CD8-positive, alpha-beta memory T cell (primary cell): ENCODE measurements around the gene TUBGCP5. TPM values are rescaled to one million over a fixed set of nuclear protein-coding genes. Genes with fewer than 3 reads are reported as not detected.
"Not testable (repeated sequence)": the region's sequence is repeated elsewhere in the genome, so short reads cannot be mapped to it uniquely, and the experiment has no call there.

Source experiments
- CTCF ChIA-PET: fragments of 350-600 bp; sonication (Branson Sonifier 250); formaldehyde crosslinking; loops from one replicate; lab custom pipeline; 2021; ENCODE audit warnings: antibody characterized with exemption; lab: Charles Lee
- POLR2A ChIA-PET: fragments of 350-600 bp; sonication (Branson Sonifier 250); formaldehyde crosslinking; loops from one replicate; lab custom pipeline; 2021; ENCODE audit warnings: antibody characterized with exemption; lab: Charles Lee
- DNase-seq, 5 donors: peaks; one replicate each; pipeline versions ENCODE4 v3.0.0 to v3.0.0-alpha.2; 2020 to 2022; ENCODE audit warnings: mixed read lengths in 1 of 5
- H3K27ac ChIP-seq: one replicate; pipeline ENCODE4 v1.7.0; 2013; ENCODE audit warnings: low read depth, mild to moderate bottlenecking, low read length, moderate library complexity
- H3K27me3 ChIP-seq: 2 replicates; pipeline ENCODE4 v1.7.0; 2013; ENCODE audit warnings: low read length, mild to moderate bottlenecking; ENCODE audit not compliant: insufficient read depth, poor library complexity, severe bottlenecking
- H3K36me3 ChIP-seq: 2 replicates; pipeline ENCODE4 v1.7.0; 2013; ENCODE audit warnings: mild to moderate bottlenecking, low read length, moderate library complexity; ENCODE audit not compliant: insufficient read depth
- H3K4me1 ChIP-seq: 2 replicates; pipeline ENCODE4 v1.7.0; 2013; ENCODE audit warnings: mild to moderate bottlenecking, low read length, moderate library complexity; ENCODE audit not compliant: insufficient read depth
- H3K4me3 ChIP-seq: 2 replicates; pipeline ENCODE4 v1.7.0; 2013; ENCODE audit warnings: mild to moderate bottlenecking, low read length
- H3K9me3 ChIP-seq: 2 replicates; pipeline ENCODE4 v1.7.0; 2013; ENCODE audit warnings: mild to moderate bottlenecking, low read length
- H3K27ac Mint-ChIP-seq, 8 donors: one replicate each; pipeline ENCODE4 v1.8.0; 2020 to 2021; ENCODE audit warnings: mixed read lengths in 8 of 8, mild to moderate bottlenecking in 6 of 8, inconsistent platforms in 3 of 8, moderate library complexity in 3 of 8
- H3K27me3 Mint-ChIP-seq, 2 donors: one replicate each; pipeline ENCODE4 v1.8.0; 2020 to 2021; ENCODE audit warnings: mixed read lengths in 2 of 2, mild to moderate bottlenecking in 1 of 2, moderate library complexity in 1 of 2
- H3K36me3 Mint-ChIP-seq, 3 donors: one replicate each; pipeline ENCODE4 v1.8.0; 2020 to 2021; ENCODE audit warnings: mixed read lengths in 3 of 3, inconsistent platforms in 1 of 3, mild to moderate bottlenecking in 1 of 3
- H3K4me1 Mint-ChIP-seq, 3 donors: one replicate each; pipeline ENCODE4 v1.8.0; 2020 to 2021; ENCODE audit warnings: mixed read lengths in 3 of 3, inconsistent platforms in 1 of 3, mild to moderate bottlenecking in 1 of 3
- H3K4me3 Mint-ChIP-seq, 7 donors: one replicate each; pipeline ENCODE4 v1.8.0; 2020 to 2021; ENCODE audit warnings: mixed read lengths in 7 of 7, mild to moderate bottlenecking in 6 of 7, moderate library complexity in 4 of 7, inconsistent platforms in 2 of 7
- H3K9me3 Mint-ChIP-seq, 5 donors: one replicate each; pipeline ENCODE4 v1.8.0; 2020 to 2022; ENCODE audit warnings: mixed read lengths in 5 of 5, mild to moderate bottlenecking in 3 of 5, moderate library complexity in 2 of 5, inconsistent platforms in 1 of 5
- polyA plus RNA-seq: library from polyadenylated mRNA; unstranded; fragments of 300-500 nt; fragmentation: Illumina TruSeq; gene quantifications from one replicate; pipeline ENCODE4 v1.2.3, GENCODE V29; 2021
- total RNA-seq, 2 experiments: library from RNA; stranded (reverse); gene quantifications; one replicate each; pipeline ENCODE4 v1.2.3, GENCODE V29; 2021

Gene TUBGCP5
- total RNA-seq (10 to 100 TPM; 17.2 to 20.0 TPM), polyA plus RNA-seq (4.4 TPM)

GRCh38 chr15:23039143-23039916 is at the start of gene TUBGCP5:
TUBGCP5 (minus strand) TSS chr15:23039569; CDS start chr15:23039543, 26 bp downstream.
- peaks cover 0 to 2% of the 10 kb centered on the region in 2 donors for H3K27me3 Mint-ChIP-seq
- peak within 1 kb of the TSS; percentile 33 to 95 (median 90) for H3K27ac Mint-ChIP-seq
- ChIA-PET POLR2A (interaction anchor here (0.6 to 1.1 kb wide), 3 partner anchors 201 to 1919 kb away, joined by 3 to 4 read pairs (median 4); partner anchors contain the start of gene NIPA2), CTCF (interaction anchor here (0.6 to 1.8 kb wide), 5 partner anchors 8 to 196 kb away, joined by 3 to 9 read pairs (median 3); partner anchors contain the start of gene CYFIP1)
- peaks cover 24 to 33% (median 32%) of the 10 kb centered on the region in 3 donors for H3K4me1 Mint-ChIP-seq
- Histone ChIP-seq H3K4me3 (peak within 1 kb of the TSS; percentile 68), H3K4me1 (peaks cover 14% of the 10 kb centered on the region), H3K36me3 (no peaks in the 10 kb centered on the region), H3K27ac (peak within 1 kb of the TSS; percentile 65), H3K27me3 (no peaks in the 10 kb centered on the region), H3K9me3 (no peaks in the 10 kb centered on the region)
- H3K4me3 Mint-ChIP-seq: peak within 1 kb of the TSS; percentile 88 to 98 (median 94)
- no peaks in the 10 kb centered on the region for H3K9me3 Mint-ChIP-seq
- peak; percentile 93 to 98 (median 95) for DNase-seq
- H3K36me3 Mint-ChIP-seq: peaks cover 0 to 20% (median 5%) of the 10 kb centered on the region in 3 donors

GRCh38 chr15:23083115-23083514 is 43.7 kb upstream of the TUBGCP5 start:
- Mint-ChIP-seq H3K4me3 (no peak overlapping the region), H3K27me3 (no peaks in the 10 kb centered on the region), H3K9me3 (peaks cover 0 to 2% (median 0%) of the 10 kb centered on the region in 5 donors), H3K36me3 (no peaks in the 10 kb centered on the region), H3K27ac (no peak overlapping the region), H3K4me1 (no peaks in the 10 kb centered on the region)
- no peak for DNase-seq
- Histone ChIP-seq H3K27ac (no peak overlapping the region), H3K27me3 (no peaks in the 10 kb centered on the region), H3K36me3 (no peaks in the 10 kb centered on the region), H3K4me1 (no peaks in the 10 kb centered on the region), H3K4me3 (no peak overlapping the region), H3K9me3 (no peaks in the 10 kb centered on the region)
- POLR2A ChIA-PET: no interaction called here
- CTCF ChIA-PET: no interaction called here

- POLR2A ChIA-PET, DNase-seq, H3K4me3 Mint-ChIP-seq, H3K27ac Mint-ChIP-seq, H3K36me3 Mint-ChIP-seq, H3K4me1 Mint-ChIP-seq, H3K27me3 ChIP-seq, H3K27ac ChIP-seq, H3K27me3 Mint-ChIP-seq, CTCF ChIA-PET, H3K9me3 Mint-ChIP-seq, H3K9me3 ChIP-seq, H3K4me1 ChIP-seq, H3K36me3 ChIP-seq, H3K4me3 ChIP-seq: not testable (repeated sequence)
These were observed 42.8 kb upstream of the TUBGCP5 start for GRCh38 chr15:23081996-23082737.

GRCh38 chr15:23081271-23081670 is 41.9 kb upstream of the TUBGCP5 start:
- no peaks in the 10 kb centered on the region for H3K4me1 ChIP-seq
- H3K9me3 Mint-ChIP-seq: peaks cover 0 to 2% (median 0%) of the 10 kb centered on the region in 5 donors
- DNase-seq: no peak
- H3K36me3 Mint-ChIP-seq: no peaks in the 10 kb centered on the region
- peaks cover 0 to 5% of the 10 kb centered on the region in 2 donors for H3K27me3 Mint-ChIP-seq
- no peaks in the 10 kb centered on the region for H3K27me3 ChIP-seq
- no peak overlapping the region for H3K4me3 Mint-ChIP-seq
- H3K27ac ChIP-seq: no peak overlapping the region
- no peak overlapping the region for H3K4me3 ChIP-seq
- no peaks in the 10 kb centered on the region for H3K9me3 ChIP-seq
- ChIA-PET CTCF (no interaction called here), POLR2A (no interaction called here)
- peak overlapping the region in 1 of 8 donors; percentile 55 for H3K27ac Mint-ChIP-seq
- H3K36me3 ChIP-seq: no peaks in the 10 kb centered on the region
- no peaks in the 10 kb centered on the region for H3K4me1 Mint-ChIP-seq

GRCh38 chr15:23079766-23080165 is 40.4 kb upstream of the TUBGCP5 start:
- Mint-ChIP-seq H3K27me3 (peaks cover 0 to 11% of the 10 kb centered on the region in 2 donors), H3K4me1 (no peaks in the 10 kb centered on the region), H3K4me3 (no peak overlapping the region), H3K27ac (no peak overlapping the region), H3K9me3 (peaks cover 0 to 2% (median 0%) of the 10 kb centered on the region in 5 donors), H3K36me3 (no peaks in the 10 kb centered on the region)
- no peak for DNase-seq
- ChIA-PET POLR2A (no interaction called here), CTCF (no interaction called here)
- Histone ChIP-seq H3K4me3 (no peak overlapping the region), H3K9me3 (no peaks in the 10 kb centered on the region), H3K4me1 (no peaks in the 10 kb centered on the region), H3K27ac (no peak overlapping the region), H3K36me3 (no peaks in the 10 kb centered on the region), H3K27me3 (no peaks in the 10 kb centered on the region)

GRCh38 chr15:23075927-23076326 is 36.6 kb upstream of the TUBGCP5 start:
- Mint-ChIP-seq H3K9me3 (no peaks in the 10 kb centered on the region), H3K36me3 (no peaks in the 10 kb centered on the region), H3K4me3 (no peak overlapping the region), H3K27ac (no peak overlapping the region), H3K27me3 (peaks cover 2 to 17% of the 10 kb centered on the region in 2 donors), H3K4me1 (no peaks in the 10 kb centered on the region)
- Histone ChIP-seq H3K27ac (no peak overlapping the region), H3K9me3 (no peaks in the 10 kb centered on the region), H3K4me1 (no peaks in the 10 kb centered on the region), H3K27me3 (no peaks in the 10 kb centered on the region), H3K4me3 (no peak overlapping the region), H3K36me3 (no peaks in the 10 kb centered on the region)
- ChIA-PET CTCF (no interaction called here), POLR2A (no interaction called here)
- DNase-seq: no peak

GRCh38 chr15:23074684-23075083 is 35.3 kb upstream of the TUBGCP5 start:
- Histone ChIP-seq H3K4me1 (no peaks in the 10 kb centered on the region), H3K27ac (no peak overlapping the region), H3K36me3 (no peaks in the 10 kb centered on the region), H3K27me3 (no peaks in the 10 kb centered on the region), H3K9me3 (no peaks in the 10 kb centered on the region), H3K4me3 (no peak overlapping the region)
- no peak for DNase-seq
- ChIA-PET POLR2A (no interaction called here), CTCF (interaction anchor here (0.6 kb wide), 1 partner anchor 16 kb away, joined by 3 read pairs; no protein-coding TSS in a partner anchor)
- Mint-ChIP-seq H3K4me1 (no peaks in the 10 kb centered on the region), H3K4me3 (no peak overlapping the region), H3K27me3 (peaks cover 3 to 21% of the 10 kb centered on the region in 2 donors), H3K9me3 (no peaks in the 10 kb centered on the region), H3K27ac (no peak overlapping the region), H3K36me3 (no peaks in the 10 kb centered on the region)
